ENCODE results near the gene CDX2.

DNA sequence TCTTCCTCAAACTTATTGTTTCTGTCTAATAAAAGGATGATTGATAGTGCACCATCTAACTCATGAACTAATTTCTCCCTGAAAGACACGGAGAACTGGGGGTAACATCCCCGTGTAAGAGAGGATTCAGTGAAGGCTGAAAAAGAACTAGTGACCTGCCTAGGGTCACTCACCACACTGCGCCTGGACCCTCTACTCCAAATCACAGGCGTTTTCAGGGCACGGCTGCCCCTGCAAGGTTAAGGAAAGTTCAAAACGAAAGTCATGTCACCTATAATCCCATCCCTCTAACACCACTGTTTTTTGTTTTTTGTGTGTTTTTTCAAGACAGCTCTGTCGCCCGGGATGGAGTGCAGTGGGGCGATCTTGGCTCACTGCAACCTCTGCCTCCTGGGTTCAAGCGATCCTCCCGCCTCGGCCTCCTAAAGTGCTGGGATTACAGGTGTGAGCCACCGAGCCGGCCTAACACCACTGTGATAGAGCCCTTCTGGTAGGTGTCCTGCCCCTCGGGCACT is 10.7 kb upstream of the CDX2 start:
- TF ChIP-seq, protein P1, sequence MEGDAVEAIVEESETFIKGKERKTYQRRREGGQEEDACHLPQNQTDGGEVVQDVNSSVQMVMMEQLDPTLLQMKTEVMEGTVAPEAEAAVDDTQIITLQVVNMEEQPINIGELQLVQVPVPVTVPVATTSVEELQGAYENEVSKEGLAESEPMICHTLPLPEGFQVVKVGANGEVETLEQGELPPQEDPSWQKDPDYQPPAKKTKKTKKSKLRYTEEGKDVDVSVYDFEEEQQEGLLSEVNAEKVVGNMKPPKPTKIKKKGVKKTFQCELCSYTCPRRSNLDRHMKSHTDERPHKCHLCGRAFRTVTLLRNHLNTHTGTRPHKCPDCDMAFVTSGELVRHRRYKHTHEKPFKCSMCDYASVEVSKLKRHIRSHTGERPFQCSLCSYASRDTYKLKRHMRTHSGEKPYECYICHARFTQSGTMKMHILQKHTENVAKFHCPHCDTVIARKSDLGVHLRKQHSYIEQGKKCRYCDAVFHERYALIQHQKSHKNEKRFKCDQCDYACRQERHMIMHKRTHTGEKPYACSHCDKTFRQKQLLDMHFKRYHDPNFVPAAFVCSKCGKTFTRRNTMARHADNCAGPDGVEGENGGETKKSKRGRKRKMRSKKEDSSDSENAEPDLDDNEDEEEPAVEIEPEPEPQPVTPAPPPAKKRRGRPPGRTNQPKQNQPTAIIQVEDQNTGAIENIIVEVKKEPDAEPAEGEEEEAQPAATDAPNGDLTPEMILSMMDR (IDR thresholded peaks at IDR 0.05), result no peak
- TF ChIP-seq POLR2A (IDR thresholded peaks at IDR 0.05), result no peak

Measured in ovary (tissue), 3 donors.